OCI-LY7 (cell line): ENCODE results near the gene BSG.

ENCODE experiments used
- EZH2phosphoT487 ChIP-seq: fragments of 200-600 bp; sonication (generic); IDR thresholded peaks from 2 replicates; pipeline ENCODE4 v1.6.1; 2018; ENCODE audit warnings: low read depth, borderline replicate concordance, mild to moderate bottlenecking, mixed run types, antibody characterized with exemption, low read length, moderate library complexity, mixed read lengths
- TF ChIP-seq, protein P1 (sequence below): fragments of 200-600 bp; sonication (generic); conservative IDR thresholded peaks from 2 replicates; pipeline ENCODE4 v1.5.1; 2014; ENCODE audit warnings: mild to moderate bottlenecking, antibody characterized with exemption, low read length, moderate library complexity, mixed read lengths

- TF ChIP-seq, protein P1, sequence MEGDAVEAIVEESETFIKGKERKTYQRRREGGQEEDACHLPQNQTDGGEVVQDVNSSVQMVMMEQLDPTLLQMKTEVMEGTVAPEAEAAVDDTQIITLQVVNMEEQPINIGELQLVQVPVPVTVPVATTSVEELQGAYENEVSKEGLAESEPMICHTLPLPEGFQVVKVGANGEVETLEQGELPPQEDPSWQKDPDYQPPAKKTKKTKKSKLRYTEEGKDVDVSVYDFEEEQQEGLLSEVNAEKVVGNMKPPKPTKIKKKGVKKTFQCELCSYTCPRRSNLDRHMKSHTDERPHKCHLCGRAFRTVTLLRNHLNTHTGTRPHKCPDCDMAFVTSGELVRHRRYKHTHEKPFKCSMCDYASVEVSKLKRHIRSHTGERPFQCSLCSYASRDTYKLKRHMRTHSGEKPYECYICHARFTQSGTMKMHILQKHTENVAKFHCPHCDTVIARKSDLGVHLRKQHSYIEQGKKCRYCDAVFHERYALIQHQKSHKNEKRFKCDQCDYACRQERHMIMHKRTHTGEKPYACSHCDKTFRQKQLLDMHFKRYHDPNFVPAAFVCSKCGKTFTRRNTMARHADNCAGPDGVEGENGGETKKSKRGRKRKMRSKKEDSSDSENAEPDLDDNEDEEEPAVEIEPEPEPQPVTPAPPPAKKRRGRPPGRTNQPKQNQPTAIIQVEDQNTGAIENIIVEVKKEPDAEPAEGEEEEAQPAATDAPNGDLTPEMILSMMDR, result no peak
- TF ChIP-seq EZH2phosphoT487, result no peak
Measured at GRCh38 chr19:596263-596655, 23.9 kb downstream of the BSG start.
